CD14-positive monocyte (primary cell): Measurements from ENCODE around the gene FGD2. TPM values are rescaled to one million over a fixed set of nuclear protein-coding genes. Genes with fewer than 3 reads are reported as not detected.
A peak's percentile ranks its signal among the peaks of the same experiment; 100 is the strongest.

ENCODE experiments used
- DNase-seq, 3 donors: peaks; one replicate each; pipeline ENCODE4 v3.0.0-alpha.2; 2011 to 2022
- H2AFZ ChIP-seq: 2 replicates; pipeline ENCODE4 v1.6.0; 2012; ENCODE audit warnings: mild to moderate bottlenecking, low read depth, low read length, inconsistent platforms; ENCODE audit not compliant: insufficient read depth, poor library complexity, severe bottlenecking
- H3K27ac ChIP-seq, 2 donors: 1 replicate in 1 of 2; 2 replicates in 1 of 2; pipeline ENCODE4 v1.5.1; 2012 to 2013; ENCODE audit warnings: low read length in 2 of 2, control low read depth in 1 of 2, inconsistent platforms in 1 of 2, low read depth in 1 of 2, mild to moderate bottlenecking in 1 of 2
- H3K27me3 ChIP-seq, 2 donors: one replicate each; pipeline versions ENCODE4 v1.6.0 to v1.6.1; 2011 to 2013; ENCODE audit warnings: low read length in 2 of 2; ENCODE audit not compliant: control insufficient read depth in 2 of 2, insufficient read depth in 2 of 2
- H3K36me3 ChIP-seq, 2 donors: replicated peaks in 1 of 2; 1 replicate in 1 of 2; 2 replicates in 1 of 2; pipeline versions ENCODE4 v1.5.1 to v1.6.1; 2012 to 2013; ENCODE audit warnings: low read length in 2 of 2, control low read depth in 1 of 2, inconsistent platforms in 1 of 2, mild to moderate bottlenecking in 1 of 2; ENCODE audit not compliant: insufficient read depth in 2 of 2, control insufficient read depth in 1 of 2
- H3K4me1 ChIP-seq, 2 donors: 1 replicate in 1 of 2; 2 replicates in 1 of 2; pipeline versions ENCODE4 v1.5.1 to v1.6.1; 2012 to 2013; ENCODE audit warnings: low read length in 2 of 2, control low read depth in 1 of 2, inconsistent platforms in 1 of 2, mild to moderate bottlenecking in 1 of 2, moderate library complexity in 1 of 2; ENCODE audit not compliant: insufficient read depth in 2 of 2, control insufficient read depth in 1 of 2
- H3K4me2 ChIP-seq: replicated peaks from 2 replicates; pipeline ENCODE3; 2012; ENCODE audit warnings: low read length, moderate library complexity, mild to moderate bottlenecking; ENCODE audit not compliant: poor library complexity, severe bottlenecking; ENCODE audit errors: extremely low read depth
- H3K4me3 ChIP-seq, 3 experiments: fragments of 200-600 bp in 1 of 3; sonication (generic) in 1 of 3; replicated peaks in 1 of 3; 1 replicate in 2 of 3; 2 replicates in 1 of 3; pipeline ENCODE4 v1.5.1; 2011 to 2013; ENCODE audit warnings: low read length in 3 of 3, mild to moderate bottlenecking in 3 of 3, control low read depth in 2 of 3, low read depth in 2 of 3, inconsistent platforms in 1 of 3, moderate library complexity in 1 of 3
- H3K79me2 ChIP-seq: 2 replicates; pipeline ENCODE4 v1.6.0; 2012; ENCODE audit warnings: mild to moderate bottlenecking, control low read depth, inconsistent platforms, low read length, moderate library complexity; ENCODE audit not compliant: insufficient read depth
- H3K9ac ChIP-seq: 2 replicates; pipeline ENCODE4 v1.6.0; 2017; ENCODE audit warnings: low read length, mild to moderate bottlenecking; ENCODE audit not compliant: insufficient read depth, poor library complexity, severe bottlenecking
- H3K9me3 ChIP-seq, 2 donors: replicated peaks in 1 of 2; 1 replicate in 1 of 2; 2 replicates in 1 of 2; pipeline versions ENCODE4 v1.5.1 to v1.6.1; 2012 to 2013; ENCODE audit warnings: low read length in 2 of 2, control low read depth in 1 of 2; ENCODE audit not compliant: control insufficient read depth in 1 of 2, insufficient read depth in 1 of 2
- H4K20me1 ChIP-seq: 2 replicates; pipeline ENCODE4 v1.6.0; 2012; ENCODE audit warnings: mild to moderate bottlenecking, low read length, control low read depth, moderate library complexity; ENCODE audit not compliant: insufficient read depth
- H3K27ac Mint-ChIP-seq, 7 donors: one replicate each; pipeline ENCODE4 v1.8.0; 2020; ENCODE audit warnings: mild to moderate bottlenecking in 7 of 7, mixed read lengths in 7 of 7, moderate library complexity in 6 of 7, inconsistent platforms in 2 of 7
- H3K27me3 Mint-ChIP-seq, 3 donors: one replicate each; pipeline ENCODE4 v1.8.0; 2021 to 2022; ENCODE audit warnings: low read depth in 3 of 3, mild to moderate bottlenecking in 3 of 3, mixed read lengths in 3 of 3, moderate library complexity in 3 of 3, inconsistent platforms in 1 of 3
- H3K36me3 Mint-ChIP-seq, 2 donors: one replicate each; pipeline ENCODE4 v1.8.0; 2020; ENCODE audit warnings: mixed read lengths in 2 of 2, inconsistent platforms in 1 of 2, mild to moderate bottlenecking in 1 of 2
- H3K4me1 Mint-ChIP-seq: one replicate; pipeline ENCODE4 v1.8.0; 2020; ENCODE audit warnings: mild to moderate bottlenecking, mixed read lengths
- H3K4me3 Mint-ChIP-seq, 2 donors: one replicate each; pipeline ENCODE4 v1.8.0; 2020; ENCODE audit warnings: mild to moderate bottlenecking in 2 of 2, mixed read lengths in 2 of 2, moderate library complexity in 1 of 2
- H3K9me3 Mint-ChIP-seq, 7 donors: one replicate each; pipeline ENCODE4 v1.8.0; 2020 to 2022; ENCODE audit warnings: mixed read lengths in 7 of 7, mild to moderate bottlenecking in 6 of 7, moderate library complexity in 6 of 7, inconsistent platforms in 2 of 7
- CTCF ChIP-seq: fragments of 200-600 bp; IDR thresholded peaks from one replicate; pipeline ENCODE4 v1.8.0; 2022; ENCODE audit warnings: antibody characterized with exemption, mild to moderate bottlenecking
- WGBS: methylation state at CpG from one replicate; pipeline ENCODE4 v1.1.5; 2013; ENCODE audit warnings: missing lambda C conversion rate; ENCODE audit not compliant: insufficient coverage; 5-methylcytosine and 5-hydroxymethylcytosine counted together
- intact Hi-C, 2 donors: fragments of 100-400 bp; cut with micrococcal nuclease; formaldehyde crosslinking; loops; one replicate each; pipeline versions ENCODE4 v1.15.0 to v1.15.1; 2023
- polyA plus RNA-seq, 3 donors: library from polyadenylated mRNA; depleted of rRNA in 1 of 3; unstranded in 2 of 3; stranded (reverse) in 1 of 3; fragments of 300-500 nt in 2 of 3; fragments of >200 nt in 1 of 3; fragmentation: Illumina TruSeq in 2 of 3; gene quantifications; 1 replicate in 2 of 3; 2 replicates in 1 of 3; pipeline ENCODE4 v1.2.3, GENCODE V29; 2012 to 2021

The FGD2 gene
- polyA plus RNA-seq, 3 donors, result 25.3 to 356 (median 50.0) TPM

- no peaks in the 10 kb centered on the region for H3K79me2 ChIP-seq
- no peaks in the 10 kb centered on the region for H3K36me3 ChIP-seq
- H3K4me1 ChIP-seq, result peaks cover 17 to 23% of the 10 kb centered on the region in 2 donors
- H3K9ac ChIP-seq, result no peak overlapping the region
- no peaks in the 10 kb centered on the region for H3K9me3 ChIP-seq
- DNase-seq, result no peak
- Mint-ChIP-seq H3K4me1 (peaks cover 25% of the 10 kb centered on the region), H3K4me3 (no peak overlapping the region), H3K36me3 (no peaks in the 10 kb centered on the region), H3K27ac (peak overlapping the region in 1 of 7 donors; percentile 57), H3K27me3 (peaks cover 47 to 52% (median 48%) of the 10 kb centered on the region in 3 donors), H3K9me3 (peaks cover 0 to 3% (median 0%) of the 10 kb centered on the region in 7 donors)
- H2AFZ ChIP-seq, result no peak overlapping the region
- TF ChIP-seq CTCF, result no peak
- H3K27ac ChIP-seq, result no peak overlapping the region
- no peak overlapping the region for H3K4me3 ChIP-seq
- intact Hi-C loops, result no loop called here
- H4K20me1 ChIP-seq, result no peaks in the 10 kb centered on the region
- peaks cover 11 to 46% of the 10 kb centered on the region in 2 donors for H3K27me3 ChIP-seq
- WGBS, result 88% methylated on average over 44 of the region's 44 CpGs
- H3K4me2 ChIP-seq, result no peak overlapping the region
Observed at GRCh38 chr6:36958775-36959554, 46.5 kb upstream of the FGD2 start.

DNA sequence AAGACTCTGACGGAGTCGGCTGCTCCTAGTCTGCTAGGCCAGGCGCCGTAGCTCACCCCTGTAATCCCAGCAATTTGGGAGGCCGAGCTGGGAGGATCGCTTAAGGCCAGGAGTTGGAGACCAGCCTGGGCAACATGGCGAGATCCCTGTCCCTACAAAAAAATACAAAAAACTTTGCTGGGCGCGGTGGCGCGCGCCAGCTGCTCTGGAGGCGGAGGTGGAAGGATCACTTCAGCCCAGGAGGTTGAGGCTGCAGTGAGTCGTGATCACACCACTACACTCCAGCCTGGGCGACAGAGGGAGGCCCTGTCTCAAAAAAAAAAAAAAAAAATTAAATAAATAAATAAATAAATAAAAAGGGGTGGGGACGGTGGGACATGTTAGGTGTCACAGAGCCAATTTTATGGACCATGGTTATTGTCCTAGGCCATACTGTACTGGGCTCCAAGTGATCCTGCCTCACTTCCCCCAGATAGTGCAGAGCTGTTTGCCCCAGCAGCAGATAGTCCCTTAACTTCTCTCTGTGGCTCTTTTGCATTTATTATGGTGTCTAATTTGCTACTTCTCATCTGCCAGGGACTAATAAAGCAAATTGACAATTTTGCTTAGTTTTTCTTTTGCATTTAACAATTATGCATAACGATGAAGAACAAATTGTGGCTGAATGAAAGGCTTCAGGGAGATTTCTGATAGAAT, 45.8 kb upstream of the FGD2 start:
- no peak overlapping the region for H3K4me3 ChIP-seq
- H3K27ac ChIP-seq, result no peak overlapping the region
- H4K20me1 ChIP-seq, result no peaks in the 10 kb centered on the region
- TF ChIP-seq CTCF, result no peak
- peaks cover 8 to 38% of the 10 kb centered on the region in 2 donors for H3K27me3 ChIP-seq
- H3K4me2 ChIP-seq, result no peak overlapping the region
- H3K79me2 ChIP-seq, result no peaks in the 10 kb centered on the region
- no peak for DNase-seq
- Mint-ChIP-seq H3K27ac (peak overlapping the region in 1 of 7 donors; percentile 2), H3K4me1 (peaks cover 22% of the 10 kb centered on the region), H3K36me3 (no peaks in the 10 kb centered on the region), H3K27me3 (peaks cover 40 to 45% (median 43%) of the 10 kb centered on the region in 3 donors), H3K4me3 (no peak overlapping the region), H3K9me3 (peaks cover 0 to 3% (median 0%) of the 10 kb centered on the region in 7 donors)
- H3K36me3 ChIP-seq, result no peaks in the 10 kb centered on the region
- H2AFZ ChIP-seq, result no peak overlapping the region
- WGBS, result 95% methylated on average over 8 of the region's 17 CpGs
- H3K4me1 ChIP-seq, result peaks cover 10 to 22% of the 10 kb centered on the region in 2 donors
- intact Hi-C loops, result loop anchor here (5.0 to 10.0 kb wide), 2 partner anchors 55 to 283 kb away; no protein-coding TSS in a partner anchor
- H3K9me3 ChIP-seq, result no peaks in the 10 kb centered on the region
- H3K9ac ChIP-seq, result no peak overlapping the region
